ENCODE measurements around the gene PCSK1.

DNA sequence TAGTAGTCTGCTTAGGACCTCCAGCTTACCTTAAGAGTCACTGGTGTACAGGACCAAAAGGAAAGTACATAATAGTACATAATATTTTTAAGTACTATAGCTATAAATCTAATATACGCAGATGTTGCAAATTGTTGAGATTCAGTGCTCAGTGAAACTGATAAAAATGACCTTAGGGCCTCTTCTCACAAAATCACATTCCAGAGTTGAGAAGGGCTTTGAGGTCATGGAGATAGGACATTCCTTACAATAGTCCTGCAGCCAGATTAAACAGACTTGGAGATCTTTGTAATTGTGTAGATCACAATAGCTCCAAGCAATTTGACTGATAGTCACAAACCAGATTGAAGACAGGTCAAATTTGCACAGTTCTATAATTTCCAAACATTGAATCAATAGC lies 37.7 kb upstream of the PCSK1 start:
- TF ChIP-seq, protein P1, sequence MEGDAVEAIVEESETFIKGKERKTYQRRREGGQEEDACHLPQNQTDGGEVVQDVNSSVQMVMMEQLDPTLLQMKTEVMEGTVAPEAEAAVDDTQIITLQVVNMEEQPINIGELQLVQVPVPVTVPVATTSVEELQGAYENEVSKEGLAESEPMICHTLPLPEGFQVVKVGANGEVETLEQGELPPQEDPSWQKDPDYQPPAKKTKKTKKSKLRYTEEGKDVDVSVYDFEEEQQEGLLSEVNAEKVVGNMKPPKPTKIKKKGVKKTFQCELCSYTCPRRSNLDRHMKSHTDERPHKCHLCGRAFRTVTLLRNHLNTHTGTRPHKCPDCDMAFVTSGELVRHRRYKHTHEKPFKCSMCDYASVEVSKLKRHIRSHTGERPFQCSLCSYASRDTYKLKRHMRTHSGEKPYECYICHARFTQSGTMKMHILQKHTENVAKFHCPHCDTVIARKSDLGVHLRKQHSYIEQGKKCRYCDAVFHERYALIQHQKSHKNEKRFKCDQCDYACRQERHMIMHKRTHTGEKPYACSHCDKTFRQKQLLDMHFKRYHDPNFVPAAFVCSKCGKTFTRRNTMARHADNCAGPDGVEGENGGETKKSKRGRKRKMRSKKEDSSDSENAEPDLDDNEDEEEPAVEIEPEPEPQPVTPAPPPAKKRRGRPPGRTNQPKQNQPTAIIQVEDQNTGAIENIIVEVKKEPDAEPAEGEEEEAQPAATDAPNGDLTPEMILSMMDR (IDR thresholded peaks at IDR 0.05; ENCODE audit: low read length): no peak
- TF ChIP-seq EZH2 (IDR thresholded peaks at IDR 0.05; ENCODE audit: borderline replicate concordance, low read length): no peak
